Sigmoid colon (tissue), 7 donors: Measurements from ENCODE around the gene ADAMTS17. TPM values are rescaled to one million over a fixed set of nuclear protein-coding genes. Genes with fewer than 3 reads are reported as not detected.

Source experiments
- DNase-seq: peaks from one replicate; pipeline ENCODE4 v3.0.0-alpha.2; 2019
- H3K27ac ChIP-seq, 4 donors: fragments of 200-600 bp; sonication (generic); one replicate each; pipeline ENCODE4 v1.5.1; 2016 to 2019; ENCODE audit warnings: mild to moderate bottlenecking in 1 of 4
- H3K27me3 ChIP-seq, 3 donors: fragments of 200-600 bp; sonication (generic); one replicate each; pipeline ENCODE4 v1.5.1; 2019; ENCODE audit warnings: mild to moderate bottlenecking in 1 of 3
- H3K36me3 ChIP-seq, 4 donors: fragments of 200-600 bp; sonication (generic); one replicate each; pipeline ENCODE4 v1.5.1; 2016 to 2019
- H3K4me1 ChIP-seq, 4 donors: fragments of 200-600 bp; sonication (generic); one replicate each; pipeline ENCODE4 v1.5.1; 2017 to 2019
- H3K4me3 ChIP-seq, 4 donors: fragments of 200-600 bp; sonication (generic); one replicate each; pipeline ENCODE4 v1.5.1; 2017 to 2019; ENCODE audit warnings: mild to moderate bottlenecking in 2 of 4, moderate library complexity in 1 of 4
- H3K9me3 ChIP-seq, 4 donors: fragments of 200-600 bp in 3 of 4; sonication (generic) in 3 of 4; one replicate each; pipeline versions ENCODE4 v1.5.1 to v1.6.1; 2013 to 2019
- EP300 ChIP-seq, 4 donors: sonication (generic); formaldehyde crosslinking; IDR thresholded peaks; one replicate each; pipeline ENCODE4 v1.6.1; 2017; ENCODE audit warnings: antibody characterized with exemption in 4 of 4
- POLR2A ChIP-seq, 2 donors: fragments of 450-650 bp; IDR thresholded peaks; one replicate each; pipeline ENCODE4 v1.6.1; 2016; ENCODE audit warnings: antibody characterized with exemption in 2 of 2, mild to moderate bottlenecking in 2 of 2, moderate library complexity in 2 of 2
- POLR2AphosphoS5 ChIP-seq, 4 donors: sonication (generic); formaldehyde crosslinking; IDR thresholded peaks; one replicate each; pipeline ENCODE4 v1.6.1; 2017; ENCODE audit warnings: antibody characterized with exemption in 4 of 4
- WGBS, 2 donors: extraction: QIAGEN DNeasy Blood & Tissue Kit; methylation state at CpG; one replicate each; pipeline ENCODE4 v1.1.7; 2013; 5-methylcytosine and 5-hydroxymethylcytosine counted together
- intact Hi-C: fragments of 100-400 bp; cut with DNase I; formaldehyde crosslinking; loops from one replicate; pipeline ENCODE4 v1.15.1; 2023
- polyA plus RNA-seq, 3 donors: library from polyadenylated mRNA; stranded (reverse); fragments of 200-250 nt; gene quantifications; one replicate each; pipeline ENCODE4 v1.2.3, GENCODE V29; 2013
- total RNA-seq, 4 donors: library from RNA; depleted of rRNA; stranded (reverse); fragments of >200 nt; gene quantifications; one replicate each; pipeline ENCODE4 v1.1.0, GENCODE V29; 2016
- TF ChIP-seq, protein P1 (sequence below), 4 experiments: fragments of 450-650 bp in 3 of 4; fragments of 200-600 bp in 1 of 4; IDR thresholded peaks; one replicate each; pipeline ENCODE4 v1.5.1; 2016 to 2019; ENCODE audit warnings: antibody characterized with exemption in 4 of 4, mild to moderate bottlenecking in 3 of 4, moderate library complexity in 2 of 4
- donor health status: healthy with polysubstance abuse.
- donor health status: Bipolar disorder and iron deficiency.
- donor health status: healthy.

Gene ADAMTS17
- total and polyA plus RNA-seq, 7 donors = 0.46 to 3.6 (median 1.2) TPM

- H3K27ac ChIP-seq = no peak overlapping the region
- no peaks in the 10 kb centered on the region for H3K4me1 ChIP-seq
- WGBS, 2 donors = 94 to 97% methylated on average over 5 of the region's 5 CpGs
- H3K27me3 ChIP-seq = no peaks in the 10 kb centered on the region
- TF ChIP-seq, protein P1, sequence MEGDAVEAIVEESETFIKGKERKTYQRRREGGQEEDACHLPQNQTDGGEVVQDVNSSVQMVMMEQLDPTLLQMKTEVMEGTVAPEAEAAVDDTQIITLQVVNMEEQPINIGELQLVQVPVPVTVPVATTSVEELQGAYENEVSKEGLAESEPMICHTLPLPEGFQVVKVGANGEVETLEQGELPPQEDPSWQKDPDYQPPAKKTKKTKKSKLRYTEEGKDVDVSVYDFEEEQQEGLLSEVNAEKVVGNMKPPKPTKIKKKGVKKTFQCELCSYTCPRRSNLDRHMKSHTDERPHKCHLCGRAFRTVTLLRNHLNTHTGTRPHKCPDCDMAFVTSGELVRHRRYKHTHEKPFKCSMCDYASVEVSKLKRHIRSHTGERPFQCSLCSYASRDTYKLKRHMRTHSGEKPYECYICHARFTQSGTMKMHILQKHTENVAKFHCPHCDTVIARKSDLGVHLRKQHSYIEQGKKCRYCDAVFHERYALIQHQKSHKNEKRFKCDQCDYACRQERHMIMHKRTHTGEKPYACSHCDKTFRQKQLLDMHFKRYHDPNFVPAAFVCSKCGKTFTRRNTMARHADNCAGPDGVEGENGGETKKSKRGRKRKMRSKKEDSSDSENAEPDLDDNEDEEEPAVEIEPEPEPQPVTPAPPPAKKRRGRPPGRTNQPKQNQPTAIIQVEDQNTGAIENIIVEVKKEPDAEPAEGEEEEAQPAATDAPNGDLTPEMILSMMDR (IDR thresholded peaks at IDR 0.05) = no peak
- no peak for TF ChIP-seq EP300 (IDR thresholded peaks at IDR 0.05)
- no peak for TF ChIP-seq POLR2AphosphoS5 (IDR thresholded peaks at IDR 0.05)
- TF ChIP-seq POLR2A (IDR thresholded peaks at IDR 0.05) = no peak
- no peaks in the 10 kb centered on the region for H3K9me3 ChIP-seq
- intact Hi-C loops = no loop called here
- H3K4me3 ChIP-seq = no peak overlapping the region
- peak; percentile 20 for DNase-seq
- H3K36me3 ChIP-seq = no peaks in the 10 kb centered on the region
Observed at GRCh38 chr15:100186366-100186765, 155.4 kb downstream of the ADAMTS17 start.

DNA sequence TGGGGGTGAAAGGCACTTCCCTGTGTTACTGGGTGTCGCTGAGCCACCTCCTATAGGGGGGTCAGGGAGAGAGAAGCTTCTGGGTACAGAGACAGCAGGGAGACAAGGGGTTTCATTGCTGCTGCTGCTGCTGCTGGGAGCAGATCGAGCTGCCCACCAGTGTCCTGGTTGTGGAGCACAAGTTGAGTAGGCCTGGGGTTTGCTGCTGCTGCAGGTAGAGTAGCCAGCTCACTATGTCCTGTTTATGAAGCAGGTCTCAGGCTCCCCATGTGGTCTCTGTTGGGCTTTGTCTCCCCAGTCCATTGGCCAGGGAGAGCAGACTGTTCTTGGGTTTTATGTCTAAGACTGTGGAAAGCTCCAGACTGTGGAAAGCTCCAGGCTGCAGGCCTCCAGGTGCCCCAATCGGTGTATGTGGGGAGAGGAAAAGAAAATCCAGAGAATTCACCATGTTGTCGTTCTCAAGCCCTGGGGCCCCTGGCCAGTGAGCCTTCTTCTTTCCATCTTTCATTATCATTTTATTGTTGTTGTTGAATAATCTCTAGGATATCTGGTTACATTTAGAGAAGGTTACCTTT lies 157.8 kb downstream of the ADAMTS17 start:
- intact Hi-C loops = no loop called here
- TF ChIP-seq POLR2A (IDR thresholded peaks at IDR 0.05) (no peak), POLR2AphosphoS5 (IDR thresholded peaks at IDR 0.05) (no peak), EP300 (IDR thresholded peaks at IDR 0.05) (no peak)
- TF ChIP-seq, protein P1 (IDR thresholded peaks at IDR 0.05) = no peak
- H3K27me3 ChIP-seq = no peaks in the 10 kb centered on the region
- H3K27ac ChIP-seq = no peak overlapping the region
- no peak overlapping the region for H3K4me3 ChIP-seq
- no peaks in the 10 kb centered on the region for H3K9me3 ChIP-seq
- WGBS, 2 donors = 87 to 95% methylated on average over 4 of the region's 4 CpGs
- H3K36me3 ChIP-seq = no peaks in the 10 kb centered on the region
- DNase-seq = peak; percentile 40
- H3K4me1 ChIP-seq = no peaks in the 10 kb centered on the region

DNA sequence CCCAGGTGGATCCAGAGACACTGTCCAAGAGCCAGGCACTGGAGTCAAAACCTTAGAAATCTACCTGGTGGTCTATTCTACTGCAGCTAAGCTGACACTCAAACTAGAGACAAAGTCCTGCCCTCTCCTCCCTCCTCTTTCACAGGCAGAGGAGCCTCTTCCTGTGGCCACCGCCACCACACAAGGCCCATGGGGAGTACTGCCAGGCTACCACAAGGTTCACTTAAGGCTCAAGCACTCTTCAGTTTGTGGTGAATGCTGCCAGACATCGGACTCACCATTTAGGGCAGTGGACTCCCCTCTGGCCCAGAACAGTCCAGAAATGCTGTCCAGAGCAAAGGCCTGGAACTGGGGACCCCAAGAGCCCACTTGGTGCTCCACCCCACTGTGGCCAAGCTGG lies 160.9 kb downstream of the ADAMTS17 start:
- H3K4me1 ChIP-seq = peaks cover 0 to 8% (median 5%) of the 10 kb centered on the region in 4 donors
- 94 to 95% methylated on average over 2 of the region's 2 CpGs for WGBS, 2 donors
- H3K27ac ChIP-seq = no peak overlapping the region
- no peaks in the 10 kb centered on the region for H3K36me3 ChIP-seq
- no peak for DNase-seq
- no peak overlapping the region for H3K4me3 ChIP-seq
- intact Hi-C loops = no loop called here
- TF ChIP-seq EP300 (IDR thresholded peaks at IDR 0.05) (no peak), POLR2A (IDR thresholded peaks at IDR 0.05) (no peak), POLR2AphosphoS5 (IDR thresholded peaks at IDR 0.05) (no peak)
- TF ChIP-seq, protein P1 (IDR thresholded peaks at IDR 0.05) = no peak
- no peaks in the 10 kb centered on the region for H3K27me3 ChIP-seq
- H3K9me3 ChIP-seq = no peaks in the 10 kb centered on the region

- Histone ChIP-seq H3K4me1 (peaks cover 0 to 35% (median 27%) of the 10 kb centered on the region in 4 donors), H3K4me3 (no peak overlapping the region), H3K36me3 (no peaks in the 10 kb centered on the region), H3K27me3 (no peaks in the 10 kb centered on the region), H3K27ac (peak overlapping the region; percentile 45 to 78 (median 70)), H3K9me3 (peaks cover 4 to 16% (median 10%) of the 10 kb centered on the region in 4 donors)
- DNase-seq = peak; percentile 61
- intact Hi-C loops = loop anchor here (10.0 kb wide), 1 partner anchor 159 kb away; no protein-coding TSS in a partner anchor
- TF ChIP-seq POLR2A (IDR thresholded peaks at IDR 0.05) (no peak), POLR2AphosphoS5 (IDR thresholded peaks at IDR 0.05) (peak in 3 of 4 donors; percentile 20 to 68 (median 55)), EP300 (IDR thresholded peaks at IDR 0.05) (no peak)
- TF ChIP-seq, protein P1 (IDR thresholded peaks at IDR 0.05) = no peak
- 75 to 87% methylated on average over 12 of the region's 12 CpGs for whole genome bisulfite sequencing, 2 donors
Observed at GRCh38 chr15:100175406-100176114, 166.2 kb downstream of the ADAMTS17 start.
